OCI-LY7 (cell line): Measurements from ENCODE around the gene SF3B6. TPM values are rescaled to one million over a fixed set of nuclear protein-coding genes. Genes with fewer than 3 reads are reported as not detected.
"Not testable (repeated sequence)": the region's sequence is repeated elsewhere in the genome, so short reads cannot be mapped to it uniquely, and the experiment has no call there.

Experiments
- BruUV-seq: library from RNA; stranded (reverse); fragments of 400-500 nt; replicated peaks from 2 replicates; lab custom pipeline; 2021; lab: Mats Ljungman, UMichigan
- CTCF ChIA-PET: fragments of 300-600 bp; sonication (Branson Sonifier 250); formaldehyde crosslinking; loops from one replicate; lab custom pipeline; 2022; ENCODE audit warnings: antibody characterized with exemption; ENCODE audit not compliant: unreplicated experiment; lab: Charles Lee
- POLR2A ChIA-PET: fragments of 300-600 bp; sonication (Branson Sonifier 250); formaldehyde crosslinking; loops from one replicate; lab custom pipeline; 2022; ENCODE audit warnings: antibody characterized with exemption; lab: Charles Lee
- DNase-seq: peaks from one replicate; pipeline ENCODE4 v3.0.0-alpha.2; 2015; ENCODE audit warnings: low spot score
- H2AFZ ChIP-seq: fragments of 200-600 bp; sonication (generic), shearing (Covaris generic); 2 replicates; pipeline ENCODE4 v1.6.1; 2014; ENCODE audit warnings: mild to moderate bottlenecking, antibody characterized with exemption, low read length, moderate library complexity
- H3K27ac ChIP-seq: fragments of 200-600 bp; sonication (generic); 2 replicates; pipeline ENCODE4 v1.5.1; 2014; ENCODE audit warnings: mixed run types, low read depth, mild to moderate bottlenecking, moderate library complexity, low read length, inconsistent platforms; ENCODE audit not compliant: poor library complexity, severe bottlenecking
- H3K36me3 ChIP-seq: fragments of 200-600 bp; sonication (generic); 2 replicates; pipeline ENCODE4 v1.6.1; 2014; ENCODE audit warnings: mild to moderate bottlenecking, antibody characterized with exemption, low read length, moderate library complexity, mixed read lengths; ENCODE audit not compliant: insufficient read depth
- H3K4me1 ChIP-seq: fragments of 200-600 bp; sonication (generic); 2 replicates; pipeline ENCODE4 v1.5.1; 2014; ENCODE audit warnings: mild to moderate bottlenecking, low read length; ENCODE audit not compliant: insufficient read depth, poor library complexity, severe bottlenecking
- H3K4me2 ChIP-seq: fragments of 200-600 bp; sonication (generic); 2 replicates; pipeline ENCODE4 v1.6.1; 2014; ENCODE audit warnings: mild to moderate bottlenecking, low read length
- H3K4me3 ChIP-seq: fragments of 200-600 bp; sonication (generic); 2 replicates; pipeline ENCODE4 v1.5.1; 2014; ENCODE audit warnings: mild to moderate bottlenecking, low read depth, low read length; ENCODE audit not compliant: poor library complexity, severe bottlenecking
- H3K79me2 ChIP-seq: fragments of 200-600 bp; sonication (generic); 2 replicates; pipeline ENCODE4 v1.6.1; 2016; ENCODE audit warnings: low read depth, mild to moderate bottlenecking, low read length, moderate library complexity, mixed read lengths; ENCODE audit not compliant: insufficient read depth
- H3K9me2 ChIP-seq: fragments of 200-600 bp; sonication (generic); 2 replicates; pipeline ENCODE4 v1.6.1; 2016; ENCODE audit warnings: mild to moderate bottlenecking, low read length, mixed read lengths; ENCODE audit not compliant: insufficient read depth
- H3K9me3 ChIP-seq: fragments of 200-600 bp; sonication (generic); 2 replicates; pipeline ENCODE4 v1.6.1; 2014; ENCODE audit warnings: mild to moderate bottlenecking, mixed run types, low read length, mixed read lengths
- H4K20me1 ChIP-seq: fragments of 200-600 bp; sonication (generic); 2 replicates; pipeline ENCODE4 v1.6.1; 2014; ENCODE audit warnings: mild to moderate bottlenecking, antibody characterized with exemption, low read length, moderate library complexity, mixed read lengths; ENCODE audit not compliant: insufficient read depth
- CTCF ChIP-seq: fragments of 200-600 bp; sonication (generic); conservative IDR thresholded peaks from 2 replicates; pipeline ENCODE4 v1.5.1; 2014; ENCODE audit warnings: mild to moderate bottlenecking, antibody characterized with exemption, low read length, moderate library complexity, mixed read lengths
- EZH2phosphoT487 ChIP-seq: fragments of 200-600 bp; sonication (generic); IDR thresholded peaks from 2 replicates; pipeline ENCODE4 v1.6.1; 2018; ENCODE audit warnings: low read depth, borderline replicate concordance, mild to moderate bottlenecking, mixed run types, antibody characterized with exemption, low read length, moderate library complexity, mixed read lengths
- intact Hi-C: fragments of 100-400 bp; cut with micrococcal nuclease; formaldehyde crosslinking; loops from one replicate; pipeline ENCODE4 v1.10.0; 2022; ENCODE audit not compliant: unreplicated experiment
- total RNA-seq, 2 experiments: library from RNA; depleted of rRNA in 1 of 2; stranded (reverse); fragments of >200 nt in 1 of 2; shearing (Covaris generic) in 1 of 2; gene quantifications; 2 replicates each; pipeline ENCODE4 v1.2.3, GENCODE V29; 2014 to 2022

Gene SF3B6
- total RNA-seq, 2 experiments from 2014 or later: 112 to 143 TPM

GRCh38 chr2:24045511-24046508 lies 30.3 kb downstream of the SF3B6 start:
- Histone ChIP-seq H4K20me1 (peaks cover 3% of the 10 kb centered on the region; the same call in 1 of the 2 replicates), H2AFZ (peak overlapping the region; percentile 89; the same call in 1 of the 2 replicates), H3K4me1 (peaks cover 24% of the 10 kb centered on the region), H3K27ac (no peak overlapping the region), H3K9me2 (no peaks in the 10 kb centered on the region), H3K79me2 (peaks cover 20% of the 10 kb centered on the region), H3K9me3 (no peaks in the 10 kb centered on the region), H3K4me2 (peak overlapping the region; percentile 99), H3K36me3 (no peaks in the 10 kb centered on the region), H3K4me3 (peak overlapping the region; percentile 85)
- no TSS peak for BruUV-seq
- TF ChIP-seq CTCF: no peak
- no peak for DNase-seq
- POLR2A ChIA-PET: interaction anchor here (0.6 to 0.7 kb wide), 2 partner anchors 28 to 31 kb away, joined by 3 to 8 read pairs; partner anchors contain the start of gene SF3B6
- intact Hi-C loops: loop anchor here (5.0 kb wide), 1 partner anchor 119 kb away; the partner anchor contains the start of gene ATAD2B
- CTCF ChIA-PET: interaction anchor here (0.6 to 1.2 kb wide), 2 partner anchors 12 to 21 kb away, joined by 3 to 15 read pairs; no protein-coding TSS in a partner anchor

- CTCF ChIA-PET: not testable (repeated sequence)
These were observed 33.0 kb downstream of the SF3B6 start for GRCh38 chr2:24043133-24043532.

GRCh38 chr2:24040511-24040910 lies 35.6 kb downstream of the SF3B6 start:
- CTCF ChIA-PET: no interaction called here

More at GRCh38 chr2:24043133-24043532, 33.0 kb downstream of the SF3B6 start:
- POLR2A ChIA-PET: interaction anchor here (0.5 to 0.6 kb wide), 2 partner anchors 98 to 115 kb away, joined by 3 to 4 read pairs; no protein-coding TSS in a partner anchor
- H4K20me1 ChIP-seq, H3K27ac ChIP-seq, H2AFZ ChIP-seq, H3K4me3 ChIP-seq, H3K4me2 ChIP-seq, DNase-seq, intact Hi-C loops, BruUV-seq, H3K9me3 ChIP-seq, H3K9me2 ChIP-seq: not testable (repeated sequence)
- Histone ChIP-seq H3K4me1 (peaks cover 17% of the 10 kb centered on the region), H3K36me3 (peaks cover 14% of the 10 kb centered on the region), H3K79me2 (peaks cover 20% of the 10 kb centered on the region)

More at GRCh38 chr2:24040511-24040910, 35.6 kb downstream of the SF3B6 start:
- Histone ChIP-seq H3K4me1 (peaks cover under 1% of the 10 kb centered on the region), H3K9me2 (no peaks in the 10 kb centered on the region), H2AFZ (no peak overlapping the region), H3K4me3 (no peak overlapping the region), H3K4me2 (no peak overlapping the region), H4K20me1 (no peaks in the 10 kb centered on the region), H3K9me3 (no peaks in the 10 kb centered on the region), H3K79me2 (peaks cover 9% of the 10 kb centered on the region; the same call in 1 of the 2 replicates), H3K36me3 (peaks cover 36% of the 10 kb centered on the region), H3K27ac (no peak overlapping the region)
- no TSS peak for BruUV-seq
- no peak for DNase-seq
- intact Hi-C loops: no loop called here
- POLR2A ChIA-PET: interaction anchor here (1.0 kb wide), 1 partner anchor 11 kb away, joined by 6 read pairs; no protein-coding TSS in a partner anchor
- TF ChIP-seq EZH2phosphoT487 (no peak), CTCF (no peak)
